Ishikawa (cell line): ENCODE measurements around the gene CCDC18.

ENCODE experiments used
- CEBPB ChIP-seq: IDR thresholded peaks from 2 replicates; pipeline ENCODE4 v1.6.1; 2012
- EP300 ChIP-seq: IDR thresholded peaks from 2 replicates; pipeline ENCODE4 v1.6.1; 2012; ENCODE audit warnings: borderline replicate concordance
- REST ChIP-seq: IDR thresholded peaks from 2 replicates; pipeline ENCODE4 v1.6.1; 2012; ENCODE audit warnings: low read depth, mild to moderate bottlenecking

GRCh38 chr1:93194231-93194990, 13.9 kb downstream of the CCDC18 start:
- TF ChIP-seq REST (no peak), CEBPB (no peak), EP300 (no peak)
